Heart left ventricle (tissue), 13 donors: ENCODE results near the gene ANKRD11.

Source experiments
- POLR2A ChIP-seq, 2 donors: fragments of 450-650 bp; IDR thresholded peaks; one replicate each; pipeline ENCODE4 v1.6.1; 2017; ENCODE audit warnings: antibody characterized with exemption in 2 of 2, mild to moderate bottlenecking in 2 of 2, moderate library complexity in 2 of 2
- TF ChIP-seq, protein P1 (sequence below), 12 donors: fragments of 200-600 bp; sonication (generic) in 4 of 12; IDR thresholded peaks; one replicate each; pipeline versions ENCODE4 v1.5.0 to v1.8.0; 2018 to 2022; ENCODE audit warnings: antibody characterized with exemption in 12 of 12, mild to moderate bottlenecking in 5 of 12
- donor health status: ischemic (EF 13 %, LVEDD 7.1; RV severe dilation, severe dysfunction).
- donor health status: DM: no; HTN: yes; CAD: no.
- donor health status: DM: no; HTN: no; CAD: no.
- donor health status: ischemic (EF 25% LVEDD 6.9; RV normal size, moderate dysfunction).
- donor health status: ischemic (EF 25% LVEDD 5.7; RV mildly dilated, moderate dysfunction).
- donor health status: ischemic (EF 35%, LVEDD 5.7; RV mildly dilated, moderate dysfunction).
- donor health status: nonischemic (EF 11% LVEDD 7.7; RV severe dilation, severe dysfunction).
- donor health status: DM: yes; HTN: yes; CAD: no.
- donor health status: PGD.
- donor health status: ischemic (EF 29% LVEDD 5.4; RV normal size, mild dysfunction).
- donor health status: nonischemic (EF 23%, LVEDD 6.1; RV moderate dilation, normal function).

DNA sequence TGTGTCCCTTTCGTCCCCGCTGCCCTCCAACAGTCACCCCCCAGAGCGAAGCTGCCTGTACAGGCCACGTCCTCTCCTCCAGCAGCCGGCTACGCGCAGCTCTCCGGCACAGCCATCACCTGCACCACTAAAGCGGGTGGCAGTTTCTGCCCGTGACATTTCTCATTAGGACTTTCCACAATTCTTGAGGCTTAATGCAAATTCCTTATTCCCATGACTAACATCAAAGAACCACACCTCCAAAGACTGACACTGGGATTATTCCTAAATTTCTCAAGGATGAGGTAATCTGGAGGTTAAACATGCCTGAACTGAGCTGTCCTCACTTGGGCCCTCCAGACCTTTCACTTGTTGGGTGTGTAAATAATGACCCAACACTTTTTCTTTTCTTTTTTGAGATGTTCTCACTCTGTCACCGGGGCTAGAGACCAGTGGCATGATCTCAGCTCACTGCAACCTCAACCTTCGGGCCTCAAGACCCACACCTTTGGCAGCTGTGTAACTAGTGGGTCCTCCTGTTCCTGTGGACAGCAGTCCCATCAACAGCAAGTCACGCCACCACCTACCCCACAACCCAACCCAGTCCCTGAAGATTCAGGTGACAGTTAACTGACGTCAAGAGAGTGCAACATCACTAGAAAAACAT lies 11.7 kb downstream of the ANKRD11 start:
- TF ChIP-seq, protein P1, sequence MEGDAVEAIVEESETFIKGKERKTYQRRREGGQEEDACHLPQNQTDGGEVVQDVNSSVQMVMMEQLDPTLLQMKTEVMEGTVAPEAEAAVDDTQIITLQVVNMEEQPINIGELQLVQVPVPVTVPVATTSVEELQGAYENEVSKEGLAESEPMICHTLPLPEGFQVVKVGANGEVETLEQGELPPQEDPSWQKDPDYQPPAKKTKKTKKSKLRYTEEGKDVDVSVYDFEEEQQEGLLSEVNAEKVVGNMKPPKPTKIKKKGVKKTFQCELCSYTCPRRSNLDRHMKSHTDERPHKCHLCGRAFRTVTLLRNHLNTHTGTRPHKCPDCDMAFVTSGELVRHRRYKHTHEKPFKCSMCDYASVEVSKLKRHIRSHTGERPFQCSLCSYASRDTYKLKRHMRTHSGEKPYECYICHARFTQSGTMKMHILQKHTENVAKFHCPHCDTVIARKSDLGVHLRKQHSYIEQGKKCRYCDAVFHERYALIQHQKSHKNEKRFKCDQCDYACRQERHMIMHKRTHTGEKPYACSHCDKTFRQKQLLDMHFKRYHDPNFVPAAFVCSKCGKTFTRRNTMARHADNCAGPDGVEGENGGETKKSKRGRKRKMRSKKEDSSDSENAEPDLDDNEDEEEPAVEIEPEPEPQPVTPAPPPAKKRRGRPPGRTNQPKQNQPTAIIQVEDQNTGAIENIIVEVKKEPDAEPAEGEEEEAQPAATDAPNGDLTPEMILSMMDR (IDR thresholded peaks at IDR 0.05) = no peak
- TF ChIP-seq POLR2A (IDR thresholded peaks at IDR 0.05) = no peak
